Activated CD8-positive, alpha-beta memory T cell treated with anti-CD3 and anti-CD28 coated beads for 4 hours (primary cell): Measurements from ENCODE around the gene CEP95.

ENCODE experiments used
- DNase-seq, 2 donors: peaks; one replicate each; pipeline ENCODE4 v3.0.0-alpha.2; 2020; ENCODE audit warnings: low read depth in 2 of 2

Gene CEP95

DNA sequence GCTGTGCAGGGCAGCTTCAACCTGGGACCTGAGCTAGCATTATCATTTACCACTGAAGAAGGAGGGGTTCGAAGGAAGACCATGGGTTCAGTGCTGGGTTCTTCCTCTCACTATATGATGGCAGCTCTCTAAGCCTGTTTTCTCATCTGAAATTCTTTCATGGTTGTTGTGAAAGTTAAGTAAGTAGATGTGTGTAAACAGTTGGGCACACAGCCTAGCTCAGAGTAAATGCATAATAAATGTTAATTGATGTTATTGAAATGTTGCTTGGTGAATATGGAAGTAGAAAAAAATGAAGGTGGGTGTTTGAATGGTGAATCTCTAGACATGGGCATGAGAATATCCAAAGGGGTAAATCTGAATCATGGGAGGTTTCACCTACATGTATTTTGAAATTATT is 9.1 kb downstream of the CEP95 start:
- no peak for DNase-seq

DNA sequence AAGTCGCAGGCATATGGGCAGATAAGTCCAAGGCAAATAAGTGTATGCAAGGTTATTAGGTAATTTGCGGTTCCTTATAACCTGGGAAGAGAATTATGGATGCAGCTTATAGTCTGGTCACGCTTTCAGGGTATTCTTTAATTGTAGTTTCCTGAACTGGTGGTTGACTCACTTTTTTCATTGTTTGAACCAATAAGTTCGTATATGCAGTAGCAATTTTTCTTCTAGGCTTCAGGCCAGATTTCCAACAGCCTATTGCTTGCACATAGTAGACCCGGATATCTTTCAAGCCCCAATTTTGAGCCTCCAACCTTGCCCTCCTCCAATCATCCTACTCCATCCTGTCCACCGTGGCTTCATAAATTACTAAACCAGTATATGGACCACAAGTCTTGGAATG is 12.8 kb downstream of the CEP95 start:
- DNase-seq: no peak

DNA sequence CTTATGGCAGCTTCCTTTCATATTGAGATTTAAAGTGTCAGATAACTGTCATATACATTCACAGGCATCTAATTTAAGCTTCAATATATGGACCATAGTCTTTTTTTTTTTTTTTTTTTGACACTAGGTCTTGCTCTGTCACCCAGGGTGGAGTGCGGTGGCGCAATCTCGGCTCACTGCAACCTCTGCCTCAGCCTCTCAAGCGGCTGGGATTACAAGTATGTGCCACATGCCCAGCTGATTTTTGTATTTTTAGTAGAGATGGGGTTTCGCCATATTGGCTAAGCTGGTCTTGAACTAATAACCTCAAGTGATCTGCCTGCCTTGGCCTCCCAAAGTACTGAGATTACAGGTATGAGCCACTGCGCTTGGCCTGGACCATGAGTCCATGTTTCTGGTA is 13.6 kb downstream of the CEP95 start:
- DNase-seq: no peak

DNA sequence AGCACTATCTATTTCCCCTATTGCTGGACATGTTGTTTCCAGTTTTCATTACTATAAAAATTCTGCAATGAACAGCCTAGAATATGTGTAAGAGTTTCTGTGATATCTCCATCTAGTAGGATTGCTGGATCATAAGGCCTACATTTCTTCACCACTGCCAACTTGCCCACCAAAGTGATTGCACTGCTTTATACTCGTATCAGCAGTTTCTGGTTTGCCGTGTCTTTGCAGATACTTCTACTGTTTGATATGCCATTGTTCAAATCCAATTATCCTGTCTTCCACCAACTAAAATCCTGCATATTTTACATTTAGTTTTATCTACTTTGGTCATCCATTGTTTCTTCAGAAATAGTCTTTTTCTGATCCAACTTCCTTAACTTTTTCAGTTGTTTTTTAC is 21.1 kb downstream of the CEP95 start:
- no peak for DNase-seq

DNA sequence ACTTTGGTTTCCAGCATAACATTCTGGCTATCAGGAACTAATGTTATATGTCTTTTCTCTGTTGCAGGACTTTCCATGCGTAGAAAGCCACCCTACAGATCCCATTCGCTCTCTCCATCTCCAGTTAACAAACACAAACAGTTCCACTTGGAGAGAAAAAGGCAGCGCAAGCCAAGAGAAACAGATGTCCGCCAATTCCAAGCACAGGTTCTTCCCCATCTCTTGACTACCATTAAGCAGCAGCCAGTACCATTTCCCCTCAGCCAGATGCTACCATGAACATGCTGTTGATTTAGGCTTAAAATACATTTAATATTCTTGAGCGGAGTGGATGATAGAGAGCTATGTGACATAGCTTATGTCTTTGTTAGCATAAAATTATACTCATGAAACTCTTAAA is 22.4 kb downstream of the CEP95 start:
- no peak for DNase-seq

DNA sequence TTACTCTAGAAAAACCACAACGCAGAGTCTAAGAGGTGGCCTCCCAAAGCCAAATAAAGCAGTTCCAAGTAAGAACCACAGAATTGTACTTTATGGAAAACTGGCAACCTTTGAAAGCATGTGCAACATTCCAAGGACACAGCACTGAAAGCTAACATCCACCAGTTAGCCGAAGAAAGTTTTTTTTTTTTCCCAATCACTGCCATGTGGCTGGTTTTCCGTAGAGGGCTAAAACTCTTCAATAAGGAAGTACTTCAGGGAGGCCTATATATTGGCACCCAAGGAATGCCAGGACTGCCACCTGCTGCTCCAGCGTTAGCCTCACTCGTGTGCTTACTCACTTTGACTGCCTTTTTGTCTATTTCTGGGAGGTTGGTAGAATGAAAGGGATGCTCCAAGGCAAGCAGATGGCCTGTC is 25.2 kb downstream of the CEP95 start:
- DNase-seq: no peak

- DNase-seq: no peak
These were observed 25.6 kb downstream of the CEP95 start for GRCh38 chr17:64532409-64532808.

DNA sequence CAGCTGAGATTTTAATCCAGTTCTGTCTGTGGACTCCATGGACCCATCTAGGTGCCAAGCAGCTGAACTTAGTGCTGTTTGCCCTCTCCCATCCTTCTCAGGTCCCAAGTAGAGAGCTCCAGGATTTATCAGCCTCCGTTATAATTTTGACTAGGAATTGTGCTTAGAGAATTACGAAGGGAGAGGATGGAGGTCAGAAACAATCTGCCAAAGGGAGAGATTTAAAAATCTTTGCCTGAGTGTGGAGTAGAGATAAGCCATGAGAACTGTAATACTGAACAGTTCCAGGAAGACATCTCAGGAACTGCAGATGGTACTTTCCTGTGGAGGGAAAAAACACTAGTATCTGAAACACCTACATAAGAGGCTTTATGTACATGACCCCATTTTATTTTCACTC is 27.0 kb downstream of the CEP95 start:
- DNase-seq: no peak

DNA sequence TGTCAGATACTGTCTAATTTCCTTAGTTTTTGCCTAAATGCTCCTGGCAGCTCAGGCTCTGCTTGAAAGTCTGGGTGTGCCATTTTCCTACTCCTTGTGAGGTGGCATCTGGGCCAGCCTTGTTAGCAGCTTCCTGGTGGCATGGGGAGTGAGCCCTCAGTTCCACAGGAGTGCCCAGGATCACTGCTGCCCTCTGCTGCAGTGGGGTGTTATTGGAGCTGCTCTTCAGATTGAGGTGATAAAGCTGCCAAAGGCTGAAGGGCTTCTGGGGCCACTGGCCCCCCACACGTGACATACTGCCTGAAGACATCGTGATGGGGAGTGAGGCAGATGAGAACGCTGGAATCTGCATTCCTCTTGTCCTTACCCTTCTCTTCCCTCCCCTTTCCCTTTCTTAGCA is 27.4 kb downstream of the CEP95 start:
- DNase-seq: no peak

DNA sequence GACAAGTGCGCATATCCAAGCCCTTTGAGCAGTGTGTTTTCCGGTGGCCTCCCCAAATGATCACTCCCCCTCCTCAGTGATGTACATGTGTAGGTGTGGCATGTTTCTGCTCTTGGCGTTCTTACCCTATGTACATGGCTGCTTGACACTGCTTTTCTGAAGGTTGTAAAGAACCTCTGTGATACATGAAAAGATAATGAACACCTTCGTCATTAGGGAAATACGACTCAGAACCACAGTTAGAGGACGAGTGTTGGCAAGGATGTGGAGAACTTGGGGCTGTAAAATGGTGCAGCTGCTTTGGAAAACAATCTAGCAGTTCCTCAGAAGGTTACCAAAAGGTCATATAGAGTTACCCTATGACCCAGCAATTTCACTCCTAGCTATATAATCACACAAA is 28.6 kb downstream of the CEP95 start:
- no peak for DNase-seq

GRCh38 chr17:64536913-64537312 is 30.1 kb downstream of the CEP95 start:
- DNase-seq: no peak

DNA sequence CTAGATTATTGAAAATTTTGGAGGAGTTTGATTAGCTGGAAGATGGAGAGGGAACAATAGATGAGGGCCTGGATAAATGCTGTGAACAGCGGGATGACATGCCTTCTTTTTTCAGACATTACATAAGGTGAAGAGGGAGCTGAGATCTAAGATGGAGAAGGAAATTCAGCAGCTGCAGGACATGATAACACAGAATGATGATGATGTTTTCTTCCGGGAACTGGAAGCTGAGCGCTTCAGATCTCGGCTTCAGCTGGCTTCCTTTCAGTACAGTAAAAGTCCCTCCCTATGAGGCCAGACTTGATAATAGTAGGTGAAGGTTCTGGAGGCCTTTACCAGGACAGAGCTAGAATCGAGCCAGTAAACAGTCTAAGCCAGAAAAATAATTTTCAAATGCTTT is 30.7 kb downstream of the CEP95 start:
- DNase-seq: no peak

DNA sequence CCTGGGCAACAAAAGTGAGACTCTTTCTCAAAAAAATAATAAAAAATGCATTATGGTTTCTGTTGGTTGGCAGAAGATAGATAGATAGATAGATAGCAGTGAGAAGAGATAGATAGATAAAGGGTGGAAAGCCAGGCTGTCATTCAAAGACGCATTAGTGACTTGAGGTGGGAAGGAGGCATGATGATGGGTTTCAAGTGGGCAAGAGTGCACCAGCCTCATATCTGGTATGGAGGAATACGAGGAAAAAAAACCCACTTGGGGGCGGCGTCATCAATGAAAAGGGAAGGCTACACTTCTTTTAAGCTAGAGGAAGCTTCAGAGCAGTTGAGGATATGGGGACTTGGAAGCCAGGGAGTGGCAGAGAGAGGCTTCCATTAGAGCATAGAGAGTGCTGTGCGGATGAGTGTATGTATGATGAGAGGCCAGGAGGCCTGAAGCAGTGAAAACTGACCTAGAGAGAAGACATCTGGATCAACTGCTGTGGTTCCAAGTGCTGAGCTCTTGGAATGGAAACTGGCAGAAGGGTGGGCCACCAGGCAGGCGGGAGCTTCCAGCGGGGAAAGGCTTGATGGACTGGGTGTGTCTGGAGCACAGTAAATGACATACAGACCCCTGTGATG is 31.8 kb downstream of the CEP95 start:
- DNase-seq: no peak

- no peak for DNase-seq
These were observed 33.5 kb downstream of the CEP95 start for GRCh38 chr17:64540118-64540776.

DNA sequence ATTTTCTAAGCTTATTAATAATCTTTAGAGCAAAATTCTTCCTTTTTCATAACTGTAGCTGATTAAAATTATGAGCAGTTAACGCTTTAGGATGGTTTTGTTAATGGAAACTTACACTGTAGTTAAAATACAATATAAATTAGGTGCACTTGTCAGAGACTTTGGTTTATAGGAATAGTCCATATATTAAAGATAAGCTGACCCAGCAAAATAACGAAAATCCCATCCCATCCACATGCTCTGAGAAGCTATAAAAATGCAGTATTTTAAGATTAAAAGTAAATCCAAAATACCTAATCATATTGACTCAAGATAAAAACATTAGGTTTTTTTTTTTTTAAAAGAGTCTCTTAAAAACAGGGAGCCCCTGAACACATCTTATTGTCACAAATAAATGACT is 38.0 kb downstream of the CEP95 start:
- DNase-seq: no peak

GRCh38 chr17:64546716-64547115 is 39.9 kb downstream of the CEP95 start:
- DNase-seq: no peak

- no peak for DNase-seq
These were observed 40.5 kb downstream of the CEP95 start for GRCh38 chr17:64547319-64547718.

DNA sequence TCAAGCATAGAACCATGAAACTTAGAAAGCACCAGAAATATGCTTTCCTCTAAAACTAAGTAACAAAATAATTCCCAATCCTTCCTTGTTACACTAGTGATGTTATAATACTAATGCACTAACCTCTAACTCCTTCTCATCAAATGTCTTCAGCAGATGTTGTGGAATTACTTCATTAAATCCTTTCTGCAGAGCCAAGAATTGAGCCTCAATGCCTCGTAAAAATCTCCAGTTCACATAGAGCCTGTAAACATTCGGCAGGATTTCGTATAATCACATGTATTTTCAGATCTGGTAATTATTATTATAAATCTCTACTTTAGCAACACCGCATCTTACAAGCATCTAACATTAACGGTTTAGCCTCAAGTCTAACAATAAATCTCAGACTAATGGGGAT is 44.7 kb downstream of the CEP95 start:
- DNase-seq: no peak

GRCh38 chr17:64554028-64554637 is 47.4 kb downstream of the CEP95 start:
- no peak for DNase-seq

DNA sequence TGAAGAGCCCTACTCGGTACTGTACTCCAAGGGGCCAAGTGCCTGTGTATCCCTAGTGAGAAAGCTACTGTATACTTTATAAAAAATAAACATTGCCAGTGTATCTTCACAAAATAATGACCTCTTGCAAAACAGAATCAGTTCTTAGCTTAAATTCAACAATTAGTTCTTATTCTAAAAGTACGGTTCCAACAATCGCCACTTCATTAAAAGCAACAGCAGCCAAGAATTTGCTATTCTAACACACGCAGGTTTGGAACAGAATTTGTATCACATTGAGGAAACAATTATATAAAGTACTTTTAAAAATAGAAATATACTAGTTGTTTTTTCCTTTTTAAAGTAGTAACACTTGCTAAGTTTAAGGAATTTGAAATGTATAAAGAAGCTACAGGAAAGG is 48.5 kb downstream of the CEP95 start:
- no peak for DNase-seq

DNA sequence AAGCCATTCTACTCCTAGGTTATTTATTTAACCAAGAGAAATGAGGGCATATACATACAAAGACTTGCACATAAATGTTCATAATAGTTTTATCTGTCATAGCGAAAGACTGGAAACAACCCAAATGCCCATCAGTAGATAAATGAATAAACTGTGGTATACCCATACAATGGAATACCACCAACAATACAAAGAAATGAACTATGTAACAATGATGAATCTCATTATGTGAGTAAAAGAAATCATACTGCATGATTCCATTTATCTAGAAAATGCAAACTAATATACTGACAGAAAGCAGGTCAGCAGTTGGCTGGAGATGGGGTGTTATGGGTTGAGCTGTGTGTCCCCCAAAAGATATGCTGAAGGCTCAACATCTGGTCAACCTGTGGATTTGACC is 57.3 kb downstream of the CEP95 start:
- no peak for DNase-seq

DNA sequence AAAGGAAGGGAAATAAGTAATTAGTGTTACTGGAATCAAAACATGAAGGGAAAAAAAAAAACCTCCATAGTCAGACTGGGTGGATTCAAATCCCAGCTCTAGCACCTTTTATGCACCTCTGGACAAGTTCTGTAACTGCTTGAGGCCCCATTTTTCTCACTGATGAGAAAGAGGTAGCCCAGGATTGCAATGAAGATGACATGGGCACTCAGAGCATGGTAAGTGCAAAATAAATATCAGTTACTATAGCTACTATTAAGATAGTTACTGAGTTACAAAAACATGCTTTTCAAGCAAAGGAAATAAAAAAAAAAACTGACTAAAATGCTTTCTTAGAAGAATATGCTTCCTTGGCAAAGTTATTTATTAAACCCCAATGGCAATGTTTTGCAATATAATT is 58.8 kb downstream of the CEP95 start:
- no peak for DNase-seq

GRCh38 chr17:64571746-64572145 is 65.0 kb downstream of the CEP95 start:
- no peak for DNase-seq
